ENCODE results near the gene ZBTB16. TPM values are rescaled to one million over a fixed set of nuclear protein-coding genes. Genes with fewer than 3 reads are reported as not detected.

The ZBTB16 gene
- total and polyA plus RNA-seq, 2 donors (not counting 3 experiments of a cell fraction or from before 2014, with no cell fraction given), result 9.8 to 20.3 TPM

DNA sequence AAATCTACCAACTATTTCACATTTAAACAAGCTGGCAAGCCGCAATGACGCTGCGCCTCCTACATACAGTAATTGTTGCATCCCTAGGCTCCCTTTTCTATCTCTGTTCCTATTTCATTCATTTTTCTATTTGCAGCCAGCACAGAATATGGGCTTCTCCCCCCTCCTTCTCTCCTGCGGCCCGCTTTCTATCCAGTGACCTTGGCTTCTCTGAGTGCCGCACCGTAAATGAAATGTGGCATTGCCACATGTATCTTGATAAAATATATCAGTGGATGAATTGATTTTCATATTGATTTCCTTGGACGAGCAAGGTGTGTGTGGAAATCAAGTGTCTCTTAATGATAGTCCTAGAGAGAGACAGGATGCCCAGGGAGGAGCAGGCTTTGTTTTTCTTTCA lies 70.2 kb downstream of the ZBTB16 start:
- peaks cover under 1% of the 10 kb centered on the region for H3K4me1 ChIP-seq (ENCODE audit: control insufficient read depth, extremely low read depth, insufficient read depth, low read length)
- CTCF ChIA-PET, result interaction anchor here (1.4 kb wide), 1 partner anchor 33 kb away, joined by 4 read pairs; no protein-coding TSS in a partner anchor
- H3K9me3 ChIP-seq (replicated peaks; ENCODE audit: control insufficient read depth, insufficient read depth, low read length), result no peaks in the 10 kb centered on the region
- H2AFZ ChIP-seq (ENCODE audit: low read depth, low read length), result no peak overlapping the region
- H3K9ac ChIP-seq (replicated peaks; ENCODE audit: extremely low read depth, insufficient read depth, low read length), result no peak overlapping the region
- FAIRE-seq (no peak), DNase-seq (ENCODE audit: low read depth, low spot score) (no peak)
- H3K9me1 ChIP-seq (replicated peaks; ENCODE audit: control insufficient read depth, extremely low read depth, insufficient read depth, low read length), result no peaks in the 10 kb centered on the region
- H3K79me2 ChIP-seq (ENCODE audit: control insufficient read depth, insufficient read depth, low read length), result no peaks in the 10 kb centered on the region
- dilution Hi-C loops (cut with MboI; ENCODE audit: extremely low pct_ligation_motif_present, low sequenced_read_pairs) (no loop called here), intact Hi-C loops (cut with micrococcal nuclease) (no loop called here)
- no TSS peak for BruUV-seq (replicated peaks)
- H3K27me3 ChIP-seq (ENCODE audit: control insufficient read depth in 2 of 2, insufficient read depth in 2 of 2, low read length in 2 of 2), result no peaks in the 10 kb centered on the region
- no peak overlapping the region for H3K27ac ChIP-seq (ENCODE audit: insufficient read depth, low read depth, low read length)
- no peak for TF ChIP-seq POLR2A (IDR thresholded peaks at IDR 0.05; ENCODE audit: low read depth, low read length)
- TF ChIP-seq, protein P1, sequence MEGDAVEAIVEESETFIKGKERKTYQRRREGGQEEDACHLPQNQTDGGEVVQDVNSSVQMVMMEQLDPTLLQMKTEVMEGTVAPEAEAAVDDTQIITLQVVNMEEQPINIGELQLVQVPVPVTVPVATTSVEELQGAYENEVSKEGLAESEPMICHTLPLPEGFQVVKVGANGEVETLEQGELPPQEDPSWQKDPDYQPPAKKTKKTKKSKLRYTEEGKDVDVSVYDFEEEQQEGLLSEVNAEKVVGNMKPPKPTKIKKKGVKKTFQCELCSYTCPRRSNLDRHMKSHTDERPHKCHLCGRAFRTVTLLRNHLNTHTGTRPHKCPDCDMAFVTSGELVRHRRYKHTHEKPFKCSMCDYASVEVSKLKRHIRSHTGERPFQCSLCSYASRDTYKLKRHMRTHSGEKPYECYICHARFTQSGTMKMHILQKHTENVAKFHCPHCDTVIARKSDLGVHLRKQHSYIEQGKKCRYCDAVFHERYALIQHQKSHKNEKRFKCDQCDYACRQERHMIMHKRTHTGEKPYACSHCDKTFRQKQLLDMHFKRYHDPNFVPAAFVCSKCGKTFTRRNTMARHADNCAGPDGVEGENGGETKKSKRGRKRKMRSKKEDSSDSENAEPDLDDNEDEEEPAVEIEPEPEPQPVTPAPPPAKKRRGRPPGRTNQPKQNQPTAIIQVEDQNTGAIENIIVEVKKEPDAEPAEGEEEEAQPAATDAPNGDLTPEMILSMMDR (IDR thresholded peaks at IDR 0.05; ENCODE audit: extremely low read depth in 1 of 2, insufficient read depth in 1 of 2, low read depth in 1 of 2, low read length in 2 of 2), result no peak
- TF ChIP-seq FOS (IDR thresholded peaks at IDR 0.05; ENCODE audit: borderline replicate concordance, insufficient read depth, low read length), result no peak
- no peak for TF ChIP-seq EZH2 (IDR thresholded peaks at IDR 0.05; ENCODE audit: borderline replicate concordance, low read depth, low read length, severe bottlenecking)
- no peak for TF ChIP-seq GATA2 (IDR thresholded peaks at IDR 0.05; ENCODE audit: insufficient read depth, insufficient read length, low read depth, low read length)
- TF ChIP-seq, protein P2, sequence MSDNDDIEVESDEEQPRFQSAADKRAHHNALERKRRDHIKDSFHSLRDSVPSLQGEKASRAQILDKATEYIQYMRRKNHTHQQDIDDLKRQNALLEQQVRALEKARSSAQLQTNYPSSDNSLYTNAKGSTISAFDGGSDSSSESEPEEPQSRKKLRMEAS (IDR thresholded peaks at IDR 0.05; ENCODE audit: insufficient read depth, insufficient read length), result no peak
- TF ChIP-seq POLR2AphosphoS5 (IDR thresholded peaks at IDR 0.05; ENCODE audit: insufficient read depth, low read depth, low read length), result no peak
- TF ChIP-seq JUN (IDR thresholded peaks at IDR 0.05; ENCODE audit: borderline replicate concordance, insufficient read depth, insufficient read length, low read depth), result no peak
- TF ChIP-seq MYC (IDR thresholded peaks at IDR 0.05; ENCODE audit: low read depth, low read length), result no peak
- POLR2A ChIA-PET, result no interaction called here
- no peaks in the 10 kb centered on the region for H4K20me1 ChIP-seq (replicated peaks; ENCODE audit: control insufficient read depth, extremely low read depth, insufficient read depth, low read length)
- no peak overlapping the region for H3K4me2 ChIP-seq (ENCODE audit: insufficient read depth, low read length)
- H3K36me3 ChIP-seq (ENCODE audit: control insufficient read depth in 2 of 2, extremely low read depth in 1 of 2, insufficient read depth in 2 of 2, low read length in 2 of 2), result peaks cover 0 to 6% of the 10 kb centered on the region in 2 experiments
- H3K4me3 ChIP-seq (replicated peaks in 1 of 3; ENCODE audit: insufficient read depth in 1 of 3, low read depth in 1 of 3, low read length in 3 of 3), result no peak overlapping the region

Measured in endothelial cell of umbilical vein (primary cell).